Lung (tissue), 12 donors: Measurements from ENCODE around the gene MYOD1. TPM values are rescaled to one million over a fixed set of nuclear protein-coding genes. Genes with fewer than 3 reads are reported as not detected.

Experiments
- ATAC-seq: fragments of 200-7000 bp; cut with Tn5 transposase; one replicate; pipeline ENCODE4 v1.9.1; 2020; ENCODE audit warnings: moderate number of reproducible peaks; ENCODE audit not compliant: insufficient read depth, low FRiP score
- DNase-seq, 3 donors: peaks; one replicate each; pipeline ENCODE4 v3.0.0-alpha.2; 2013 to 2017
- H3K27ac ChIP-seq, 2 donors: one replicate each; pipeline ENCODE4 v1.5.1; 2013; ENCODE audit warnings: mild to moderate bottlenecking in 2 of 2, moderate library complexity in 2 of 2, control low read depth in 1 of 2, inconsistent platforms in 1 of 2, low read depth in 1 of 2, low read length in 1 of 2
- H3K27me3 ChIP-seq, 3 donors: one replicate each; pipeline ENCODE4 v1.5.1; 2013; ENCODE audit warnings: low read length in 2 of 3; ENCODE audit not compliant: control insufficient read depth in 3 of 3, insufficient read depth in 3 of 3
- H3K36me3 ChIP-seq, 4 donors: one replicate each; pipeline ENCODE4 v1.5.1; 2013; ENCODE audit warnings: low read length in 4 of 4, mild to moderate bottlenecking in 1 of 4, moderate library complexity in 1 of 4; ENCODE audit not compliant: control insufficient read depth in 4 of 4, insufficient read depth in 4 of 4
- H3K4me1 ChIP-seq, 5 donors: one replicate each; pipeline ENCODE4 v1.5.1; 2013; ENCODE audit warnings: low read length in 5 of 5, mild to moderate bottlenecking in 2 of 5, moderate library complexity in 1 of 5; ENCODE audit not compliant: control insufficient read depth in 5 of 5, insufficient read depth in 5 of 5
- H3K4me3 ChIP-seq: one replicate; pipeline ENCODE4 v1.5.1; 2013; ENCODE audit warnings: mild to moderate bottlenecking, control low read depth, moderate library complexity
- H3K9ac ChIP-seq, 2 donors: one replicate each; pipeline ENCODE4 v1.5.1; 2013; ENCODE audit warnings: low read length in 2 of 2, control low read depth in 1 of 2; ENCODE audit not compliant: insufficient read depth in 1 of 2
- H3K9me3 ChIP-seq, 4 donors: one replicate each; pipeline ENCODE4 v1.5.1; 2013; ENCODE audit warnings: low read length in 3 of 4, mild to moderate bottlenecking in 1 of 4, moderate library complexity in 1 of 4; ENCODE audit not compliant: control insufficient read depth in 4 of 4, insufficient read depth in 3 of 4
- CTCF ChIP-seq: IDR thresholded peaks from 2 replicates; pipeline ENCODE4 v1.5.1; 2012; ENCODE audit warnings: mild to moderate bottlenecking; ENCODE audit errors: control extremely low read depth, extremely low read depth
- WGBS, 2 donors: extraction: QIAGEN DNeasy Blood & Tissue Kit; methylation state at CpG; one replicate each; pipeline ENCODE4 v1.1.7; 2013; 5-methylcytosine and 5-hydroxymethylcytosine counted together
- polyA plus RNA-seq, 2 donors: library from polyadenylated mRNA; stranded (reverse); fragments of 200-250 nt; gene quantifications; one replicate each; pipeline ENCODE4 v1.2.1, GENCODE V29; 2013
- total RNA-seq, 2 donors: library from RNA; depleted of rRNA in 1 of 2; stranded (reverse); fragments of >200 nt in 1 of 2; gene quantifications; one replicate each; pipeline ENCODE4 v1.2.1, GENCODE V29; 2014 to 2021
- donor health status: control.
- donor health status: control.
- donor health status: Bipolar disorder and iron deficiency.
- donor health status: healthy.
- donor health status: DM: yes; HTN: yes; CAD: no.

The MYOD1 gene
- total and polyA plus RNA-seq, 4 donors = not detected

- DNase-seq (no peak), ATAC-seq (no peak)
- H3K36me3 ChIP-seq = no peaks in the 10 kb centered on the region
These were observed 49.2 kb downstream of the MYOD1 start for GRCh38 chr11:17768547-17768946.

GRCh38 chr11:17769218-17769617 lies 49.8 kb downstream of the MYOD1 start:
- no peak for TF ChIP-seq CTCF
- Histone ChIP-seq H3K9ac (no peak overlapping the region), H3K27me3 (no peaks in the 10 kb centered on the region), H3K4me1 (peaks cover 0 to 4% (median 0%) of the 10 kb centered on the region in 5 donors), H3K27ac (no peak overlapping the region), H3K9me3 (no peaks in the 10 kb centered on the region), H3K4me3 (no peak overlapping the region), H3K36me3 (no peaks in the 10 kb centered on the region)
- no peak for DNase-seq
- 98 to 100% methylated on average over 1 of the region's 1 CpG for WGBS, 2 donors
- ATAC-seq = no peak

More at GRCh38 chr11:17768547-17768946, 49.2 kb downstream of the MYOD1 start:
- Histone ChIP-seq H3K9me3 (no peaks in the 10 kb centered on the region), H3K27ac (no peak overlapping the region), H3K9ac (no peak overlapping the region), H3K4me1 (peaks cover 0 to 4% (median 0%) of the 10 kb centered on the region in 5 donors), H3K4me3 (no peak overlapping the region), H3K27me3 (no peaks in the 10 kb centered on the region)
- WGBS, 2 donors = 89 to 94% methylated on average over 7 of the region's 7 CpGs
- no peak for TF ChIP-seq CTCF

- peaks cover 0 to 4% (median 0%) of the 10 kb centered on the region in 5 donors for H3K4me1 ChIP-seq
- H3K27ac ChIP-seq = no peak overlapping the region
- no peaks in the 10 kb centered on the region for H3K27me3 ChIP-seq
- 70 to 84% methylated on average over 9 of the region's 9 CpGs for WGBS, 2 donors
- no peak for TF ChIP-seq CTCF
- H3K36me3 ChIP-seq = no peaks in the 10 kb centered on the region
- H3K9me3 ChIP-seq = no peaks in the 10 kb centered on the region
- no peak for DNase-seq
- no peak overlapping the region for H3K9ac ChIP-seq
- no peak overlapping the region for H3K4me3 ChIP-seq
- ATAC-seq = no peak
These were observed 50.8 kb downstream of the MYOD1 start for GRCh38 chr11:17770048-17770652.

DNA sequence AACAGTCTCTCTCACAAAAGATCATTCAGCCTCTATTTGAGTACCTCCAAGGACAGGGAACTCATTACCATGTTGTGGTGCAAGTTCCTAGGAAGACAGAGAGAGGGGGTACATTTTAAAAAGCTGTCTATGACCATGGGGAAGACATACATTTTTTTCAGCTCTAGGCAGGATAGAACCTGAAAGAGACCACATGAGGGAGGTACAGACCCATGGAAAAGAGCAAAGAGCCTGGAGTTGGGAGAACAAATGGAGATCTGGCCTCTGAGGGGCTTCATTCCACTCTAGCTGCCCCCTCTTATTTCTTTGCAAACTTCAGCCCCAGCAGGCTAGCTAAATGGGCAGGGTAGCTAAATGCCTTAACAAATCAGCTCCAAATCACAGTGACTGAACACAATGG lies 51.5 kb downstream of the MYOD1 start:
- ATAC-seq = no peak
- Histone ChIP-seq H3K27me3 (no peaks in the 10 kb centered on the region), H3K4me3 (no peak overlapping the region), H3K9ac (no peak overlapping the region), H3K36me3 (no peaks in the 10 kb centered on the region), H3K9me3 (no peaks in the 10 kb centered on the region), H3K4me1 (peaks cover 0 to 4% (median 0%) of the 10 kb centered on the region in 5 donors), H3K27ac (no peak overlapping the region)
- DNase-seq = no peak
- TF ChIP-seq CTCF = no peak
